SKM-1 (cell line): ENCODE measurements around the gene ENPP3.
"Not testable (repeated sequence)": the region's sequence is repeated elsewhere in the genome, so short reads cannot be mapped to it uniquely, and the experiment has no call there.

Experiments
- DNase-seq: peaks from one replicate; lab custom pipeline; 2025; ENCODE audit not compliant: unreplicated experiment; lab: John Stamatoyannopoulos, UW

Gene ENPP3

DNA sequence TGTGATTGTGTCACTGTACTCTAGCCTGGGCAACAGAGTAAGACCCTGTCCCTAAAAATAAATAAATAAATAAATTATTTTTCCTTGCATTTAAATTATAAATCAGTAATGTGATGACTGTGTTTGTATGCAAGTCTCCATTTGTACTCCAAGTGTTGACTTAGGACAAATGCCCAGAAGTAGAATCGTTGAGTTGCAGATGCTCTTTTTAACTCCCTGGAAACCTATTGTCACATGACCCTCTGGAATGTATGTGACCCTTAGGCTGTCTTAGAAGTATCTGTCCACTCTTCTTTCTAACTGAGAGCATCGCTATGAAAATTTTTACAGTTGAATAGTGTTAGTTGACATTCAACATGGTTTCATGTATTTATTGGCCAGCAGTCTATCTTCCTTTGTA, 45.3 kb downstream of the ENPP3 start:
- DNase-seq = no peak

DNA sequence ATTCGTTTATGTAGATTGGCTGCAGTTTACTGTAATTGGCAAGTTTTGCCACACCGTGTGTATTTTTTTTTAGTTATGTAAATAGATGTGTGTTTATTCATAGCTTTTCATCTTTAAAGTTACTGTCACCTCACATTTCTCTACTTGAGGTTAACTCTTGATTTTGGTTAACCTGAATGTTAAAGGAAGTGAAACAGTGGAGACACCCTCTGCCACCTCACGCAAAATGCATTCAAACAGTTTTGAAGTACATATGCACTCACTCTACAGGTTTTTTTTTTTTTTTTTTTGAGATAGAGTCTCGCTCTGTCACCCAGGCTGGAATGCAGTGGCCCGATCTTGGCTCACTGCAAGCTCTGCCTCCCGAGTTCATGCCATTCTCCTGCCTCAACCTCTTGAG, 46.4 kb downstream of the ENPP3 start:
- no peak for DNase-seq

DNA sequence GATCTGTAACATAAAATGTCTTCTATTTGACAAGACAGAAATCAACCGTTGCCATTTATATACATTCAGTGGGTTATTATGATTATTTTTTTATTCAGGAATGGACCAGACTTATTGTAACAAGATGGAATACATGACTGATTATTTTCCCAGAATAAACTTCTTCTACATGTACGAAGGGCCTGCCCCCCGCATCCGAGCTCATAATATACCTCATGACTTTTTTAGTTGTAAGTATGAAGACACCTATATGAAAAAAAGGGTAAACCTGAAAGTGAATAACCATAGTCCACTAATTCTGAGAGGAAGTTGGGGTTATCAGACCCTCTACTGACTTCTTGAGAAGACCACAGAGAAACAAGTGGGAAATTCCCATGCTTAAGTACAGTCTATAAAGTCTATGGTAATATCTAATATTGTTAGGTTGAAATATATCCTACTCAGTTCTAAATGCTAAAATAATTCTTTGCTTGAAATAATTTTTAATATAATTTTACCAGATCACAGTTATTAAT, 48.2 kb downstream of the ENPP3 start:
- DNase-seq = no peak

DNA sequence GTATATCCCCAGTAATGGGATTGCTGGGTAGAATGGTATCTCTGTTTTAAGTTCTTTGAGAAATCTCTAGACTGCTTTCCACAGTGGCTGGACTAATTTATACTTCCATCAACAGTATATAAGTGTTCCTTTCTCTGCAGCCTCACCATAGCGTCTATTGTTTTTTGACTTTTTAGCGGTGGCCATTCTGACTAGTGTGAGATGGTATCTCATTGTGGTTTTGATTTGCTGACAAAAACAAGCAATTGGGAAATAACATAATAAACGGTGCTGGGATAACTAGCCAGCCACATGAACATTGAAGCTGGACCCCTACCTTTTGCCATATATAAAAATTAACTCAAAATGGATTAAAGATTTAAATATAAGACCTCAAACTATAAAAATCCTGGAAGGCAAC, 49.9 kb downstream of the ENPP3 start:
- no peak for DNase-seq

DNA sequence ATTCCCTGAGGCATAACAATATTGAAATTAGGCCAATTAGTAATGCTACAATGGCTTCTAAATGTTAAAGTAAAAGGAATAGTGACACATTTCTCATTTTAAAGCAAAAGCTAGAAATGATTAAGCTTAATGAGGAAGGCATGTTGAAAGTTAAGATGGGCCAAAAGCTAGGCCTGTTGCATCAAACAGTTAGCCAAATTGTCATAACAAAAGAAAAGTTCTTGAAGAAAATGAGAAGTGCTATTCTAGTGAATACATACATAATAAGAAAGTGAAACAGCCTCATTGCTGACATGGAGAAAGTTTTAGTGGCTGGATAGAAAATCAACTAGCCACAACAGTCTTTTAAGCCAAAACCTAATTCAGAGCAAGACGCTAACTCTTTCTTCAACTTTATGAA, 51.2 kb downstream of the ENPP3 start:
- DNase-seq = no peak

DNA sequence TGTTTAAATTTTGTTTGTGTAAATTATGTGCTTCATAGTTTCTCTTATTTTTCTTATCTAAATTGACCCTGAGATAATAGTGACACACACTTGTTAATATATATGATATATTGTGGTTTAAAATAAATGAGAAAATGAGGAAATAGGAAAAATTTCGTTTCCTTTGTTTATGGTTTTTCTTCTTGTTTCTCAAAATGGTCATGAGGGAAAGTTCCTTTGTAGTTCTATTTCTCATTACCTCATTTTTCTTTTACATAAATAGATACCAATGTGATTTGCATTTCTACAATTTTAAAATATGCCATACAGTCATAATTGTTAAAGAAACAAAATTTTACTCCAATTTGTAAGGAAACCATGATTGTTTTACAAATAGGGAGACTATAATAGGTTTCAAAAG, 54.9 kb downstream of the ENPP3 start:
- no peak for DNase-seq

DNA sequence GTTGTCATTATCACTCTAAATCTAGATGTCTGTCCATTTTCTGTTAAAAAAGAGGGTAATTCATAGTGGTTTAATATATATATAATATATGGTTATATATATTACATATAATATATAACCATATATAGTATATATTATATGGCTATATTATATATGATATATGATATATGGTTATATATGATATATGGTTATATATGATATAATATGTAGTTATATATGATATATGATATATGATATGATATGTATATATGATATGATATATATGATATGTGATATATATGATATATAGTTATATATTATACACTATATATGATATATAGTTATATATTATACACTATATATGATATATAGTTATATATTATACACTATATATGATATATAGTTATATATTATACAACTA, 55.5 kb downstream of the ENPP3 start:
- no peak for DNase-seq

DNA sequence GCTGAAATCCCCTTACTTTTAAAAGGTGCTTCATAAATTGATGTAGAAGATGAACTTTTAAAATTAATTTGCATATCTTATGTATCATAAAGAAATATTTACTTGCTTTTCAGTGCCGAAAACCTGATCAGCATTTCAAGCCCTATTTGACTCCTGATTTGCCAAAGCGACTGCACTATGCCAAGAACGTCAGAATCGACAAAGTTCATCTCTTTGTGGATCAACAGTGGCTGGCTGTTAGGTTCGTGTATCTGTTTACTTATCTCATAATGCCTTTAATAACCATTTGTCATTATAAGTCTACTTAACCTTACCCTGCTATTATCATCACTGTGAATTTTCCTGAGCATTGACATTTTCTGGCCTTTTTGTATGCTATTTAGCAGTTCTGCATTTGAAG, 56.3 kb downstream of the ENPP3 start:
- DNase-seq = no peak

DNA sequence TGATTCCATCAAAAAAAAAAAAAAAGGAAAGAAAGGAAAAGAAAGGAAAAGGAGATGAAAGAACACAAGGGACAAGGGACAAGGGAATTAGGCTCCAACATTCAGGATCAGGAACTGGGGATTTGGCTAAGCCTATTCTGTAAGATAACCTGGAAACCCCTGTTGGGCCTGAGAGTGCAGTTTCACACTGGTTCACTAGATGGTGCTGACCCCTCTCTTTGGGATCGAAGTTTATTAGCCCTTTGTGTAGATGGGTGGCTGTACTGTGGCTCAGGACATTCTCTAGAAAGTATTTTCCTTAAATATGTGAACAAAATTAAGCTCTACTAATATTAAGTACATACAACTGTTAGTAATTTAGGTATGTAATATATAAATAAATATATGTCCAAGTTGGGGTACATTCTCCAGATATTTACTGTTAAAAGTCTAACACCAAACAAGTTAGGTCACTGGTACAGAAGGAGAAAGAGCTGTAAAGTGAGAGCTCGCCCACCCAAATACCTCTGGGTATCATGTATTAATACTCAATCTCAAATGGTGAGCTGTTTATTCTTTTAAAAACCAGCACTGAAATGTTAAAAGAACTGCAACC, 57.8 kb downstream of the ENPP3 start:
- peak; percentile 28 for DNase-seq

DNA sequence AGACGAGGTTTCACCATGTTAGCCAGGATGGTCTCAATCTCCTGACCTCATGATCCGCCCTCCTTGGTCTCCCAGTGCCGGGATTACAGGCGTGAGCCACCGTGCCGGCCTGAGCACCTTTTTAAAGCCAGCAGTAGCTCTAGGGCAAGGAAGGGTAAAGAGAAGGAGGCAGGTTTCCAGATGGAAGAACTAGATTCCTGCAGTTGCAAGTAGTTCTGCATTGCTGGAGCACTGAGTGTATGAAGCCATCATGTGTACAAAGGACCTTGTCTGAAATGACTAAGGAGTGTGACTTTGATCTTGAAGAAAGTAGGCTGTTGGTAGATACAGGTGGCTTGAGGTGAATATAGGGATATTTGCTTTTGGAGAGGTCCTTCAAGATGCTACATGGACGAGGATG, 59.9 kb downstream of the ENPP3 start:
- no peak for DNase-seq

DNA sequence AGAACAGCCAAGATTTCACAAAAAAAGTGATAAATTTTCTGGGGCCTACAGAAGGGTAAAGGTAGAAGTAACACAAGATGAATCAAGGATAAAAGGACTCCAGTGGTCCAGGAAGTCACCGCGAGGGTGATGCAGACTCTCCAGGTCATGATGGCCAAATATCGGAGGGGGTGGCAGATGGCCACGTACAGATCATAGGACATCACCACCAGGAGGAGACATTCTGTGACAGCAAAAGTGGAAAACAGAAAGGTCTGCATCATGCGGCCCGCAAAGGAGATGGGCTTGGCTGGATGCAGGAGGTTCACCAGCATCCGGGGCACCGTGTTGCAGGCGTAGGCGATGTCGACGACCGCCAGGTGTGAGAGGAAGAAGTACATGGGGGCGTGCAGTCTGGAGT, 63.7 kb downstream of the ENPP3 start:
- not testable (repeated sequence) for DNase-seq

DNA sequence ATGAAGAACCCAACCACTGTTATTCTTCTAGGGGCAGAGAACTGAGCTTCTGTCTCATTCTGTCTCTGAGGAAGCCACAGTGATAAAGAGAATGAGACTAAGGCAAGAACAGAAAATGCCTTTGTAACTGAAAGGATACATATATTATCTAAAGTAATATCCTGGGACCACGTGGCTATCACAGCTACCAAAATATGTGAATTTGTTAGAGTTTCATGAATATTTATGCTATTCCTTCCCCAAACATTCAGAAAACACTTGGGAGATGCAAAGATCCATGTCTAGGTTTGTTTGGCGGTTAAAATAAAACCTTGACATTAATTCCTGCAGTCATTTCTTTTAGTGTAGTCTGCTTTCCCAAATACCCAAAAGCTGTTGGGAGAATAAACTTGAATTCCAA, 66.8 kb downstream of the ENPP3 start:
- DNase-seq = not testable (repeated sequence)

DNA sequence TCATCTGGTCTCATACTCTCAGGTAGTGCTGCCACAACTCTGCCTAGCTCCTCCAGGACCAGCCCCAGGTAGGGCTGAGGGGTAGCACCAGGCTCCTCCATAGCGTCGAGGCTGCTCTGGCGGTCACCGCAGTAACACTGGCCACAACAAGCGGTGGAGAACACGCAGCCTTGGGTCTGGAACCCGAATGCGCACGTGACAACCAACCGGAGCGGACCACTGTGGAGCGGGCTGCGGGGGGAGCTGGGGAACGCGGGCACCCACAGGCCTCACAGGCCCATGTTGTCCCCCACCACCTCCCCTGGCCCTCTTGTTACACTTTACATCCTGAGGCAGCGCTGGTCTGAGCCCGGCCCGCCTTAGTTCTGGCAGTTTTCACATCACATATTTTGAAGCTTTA, 73.8 kb downstream of the ENPP3 start, which contains the start of gene CTAGE9:
TSS of gene CTAGE9 (minus strand) at position 101 of the 400 bp plus-strand sequence. CDS start at position 101, 0 bp downstream.
- not testable (repeated sequence) for DNase-seq

DNA sequence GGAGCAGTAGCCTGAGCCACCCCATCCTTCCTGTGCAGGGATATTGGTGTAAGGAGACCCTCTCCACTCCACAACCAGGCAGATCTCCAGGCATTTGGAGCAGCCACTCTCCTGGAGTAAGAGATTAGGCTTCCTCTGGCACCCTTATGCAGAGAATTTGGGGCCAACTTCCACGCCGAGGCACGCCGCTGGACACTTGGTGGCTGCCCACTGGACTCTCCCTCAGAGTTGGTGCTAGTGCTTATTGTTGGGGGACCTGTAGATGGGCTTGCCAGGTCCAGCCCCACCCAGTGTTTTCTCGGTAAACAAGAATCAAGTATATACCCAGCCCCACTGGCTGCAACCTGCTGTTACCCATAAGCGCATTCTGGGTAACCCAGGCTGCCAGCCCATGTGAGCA, 78.5 kb downstream of the ENPP3 start:
- not testable (repeated sequence) for DNase-seq

DNA sequence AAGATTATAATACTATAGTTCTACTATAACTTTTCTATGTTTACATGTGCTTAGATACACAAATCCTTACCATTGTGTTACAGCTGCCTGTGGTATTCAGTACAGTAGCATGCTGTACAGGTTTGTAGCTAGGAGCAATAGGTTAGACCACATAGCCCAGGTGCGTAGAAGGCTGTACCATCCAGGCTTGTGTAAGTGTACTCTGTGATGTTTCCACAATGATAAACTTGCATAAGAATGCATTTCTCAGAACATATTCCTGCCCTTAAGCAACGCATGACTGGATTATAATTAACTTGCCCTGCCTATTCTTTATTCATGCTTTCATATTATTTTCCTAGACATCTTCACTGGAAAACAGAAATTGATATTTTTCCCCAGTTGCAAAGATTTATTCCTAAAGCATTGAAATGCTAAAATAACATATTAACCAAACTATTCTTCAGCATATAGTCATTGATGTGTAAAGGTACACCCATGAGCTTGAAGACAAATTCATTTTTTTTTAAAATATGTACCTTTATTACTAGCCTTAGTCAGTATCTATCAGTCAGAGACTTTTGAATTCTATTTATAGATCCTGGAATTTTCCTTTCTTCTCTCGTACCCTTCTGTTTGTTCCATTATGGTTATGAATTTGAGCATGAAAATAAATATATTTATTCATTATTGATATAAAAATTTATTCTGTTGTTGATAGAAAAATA, 80.9 kb downstream of the ENPP3 start:
- DNase-seq = no peak

DNA sequence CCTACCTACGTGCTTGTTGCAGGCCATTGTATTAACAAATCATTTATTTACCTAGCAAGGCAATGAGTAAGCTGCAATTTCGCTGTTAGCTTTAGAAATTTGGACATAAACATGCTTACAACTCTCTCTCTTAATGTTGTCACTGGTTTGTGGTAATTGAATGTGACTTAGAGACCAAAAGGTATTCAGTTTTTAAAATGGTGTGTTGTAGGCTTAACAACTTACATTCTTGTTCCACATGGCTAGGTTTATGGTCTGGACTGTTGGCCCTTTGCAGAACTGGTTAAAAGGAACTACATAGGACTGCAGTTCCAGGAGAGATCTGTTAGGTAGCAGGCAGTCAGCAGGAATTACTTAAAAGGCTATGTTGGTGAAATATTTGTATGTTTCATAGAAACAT, 84.1 kb downstream of the ENPP3 start:
- peak; percentile 1 for DNase-seq

DNA sequence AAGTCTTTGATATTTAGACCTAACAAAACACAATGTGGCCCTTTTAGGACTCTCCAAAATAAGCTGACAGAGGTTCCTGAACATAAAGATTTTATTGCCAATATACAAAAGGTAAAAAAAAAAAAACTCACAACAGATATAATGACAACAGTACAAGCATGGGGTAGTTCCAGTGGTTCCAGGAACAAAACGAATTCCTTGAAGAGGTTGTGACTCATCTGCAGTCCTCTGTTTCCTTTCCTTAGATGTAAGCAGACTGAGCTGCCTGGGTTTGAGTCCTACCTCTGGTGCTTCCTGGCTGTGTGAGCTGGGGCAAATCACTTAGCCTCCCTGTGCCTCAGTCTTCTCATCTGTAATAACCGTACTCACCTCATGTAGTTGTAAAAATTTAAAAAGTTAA, 87.0 kb downstream of the ENPP3 start:
- DNase-seq = no peak

DNA sequence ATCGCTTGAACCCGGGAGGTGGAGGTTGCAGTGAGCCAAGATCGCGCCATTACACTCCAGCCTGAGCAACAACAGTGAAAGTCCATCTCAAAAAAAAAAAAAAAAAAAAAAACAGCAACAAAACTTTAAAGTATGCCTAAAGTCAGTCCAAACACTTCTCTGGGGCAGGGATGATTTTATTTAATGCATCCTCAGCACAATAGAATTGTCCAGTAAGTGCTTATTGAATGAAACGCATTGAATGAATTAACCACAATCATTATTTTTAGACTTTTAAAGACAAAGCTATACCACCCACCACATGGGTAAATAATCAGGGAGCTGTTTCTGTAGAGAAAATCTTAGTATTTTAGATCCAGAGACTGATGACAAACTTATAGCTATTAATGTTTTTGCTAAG, 90.4 kb downstream of the ENPP3 start:
- no peak for DNase-seq

DNA sequence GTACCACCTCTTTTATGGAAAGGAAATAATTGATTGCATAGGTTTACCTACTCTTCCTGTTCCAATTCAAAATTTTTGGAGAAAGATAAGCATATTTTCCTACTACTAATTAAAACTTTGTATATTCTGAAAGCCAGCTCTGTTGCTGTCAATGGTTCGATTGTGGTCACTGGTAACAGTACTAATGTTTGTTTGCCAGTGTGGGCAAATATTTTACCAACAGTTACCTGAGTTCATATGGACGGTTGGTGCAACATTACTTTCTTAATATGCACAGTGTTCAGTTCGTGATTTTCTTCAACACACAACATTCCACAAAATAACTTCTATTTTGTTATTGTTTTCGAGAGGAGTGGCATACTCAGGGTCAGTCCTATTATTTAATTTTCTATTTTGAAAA, 90.8 kb downstream of the ENPP3 start:
- no peak for DNase-seq

DNA sequence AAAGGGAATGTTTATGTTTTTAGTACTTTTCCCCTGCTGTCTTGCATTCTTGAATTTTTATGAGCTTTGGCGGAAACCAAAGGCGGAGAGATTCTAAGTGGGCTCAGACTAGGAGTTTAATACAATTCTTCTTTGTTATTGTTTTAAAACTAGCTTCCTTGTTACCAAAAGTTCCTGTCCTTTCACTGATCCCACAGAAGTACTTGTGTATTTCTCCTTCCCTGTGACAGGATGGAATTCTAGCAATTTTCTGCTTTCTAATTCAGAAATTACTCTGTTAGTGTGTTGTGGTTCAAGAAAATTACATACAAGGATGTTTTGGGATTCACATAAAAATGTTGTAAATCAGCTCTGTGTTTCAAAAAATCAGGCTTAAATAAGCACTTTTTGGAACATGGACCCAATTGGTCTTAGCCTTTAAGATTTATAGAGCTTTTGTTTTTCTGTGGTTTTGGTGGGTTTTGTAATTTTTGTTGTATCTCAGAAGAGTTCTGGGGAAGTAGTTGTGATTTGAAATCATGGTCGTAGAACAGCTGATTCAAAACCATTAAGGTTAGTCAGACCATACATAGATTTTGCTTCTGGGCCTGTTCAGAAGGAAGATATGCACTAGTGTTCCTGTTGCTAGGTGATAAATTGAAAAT, 91.3 kb downstream of the ENPP3 start:
- no peak for DNase-seq

DNA sequence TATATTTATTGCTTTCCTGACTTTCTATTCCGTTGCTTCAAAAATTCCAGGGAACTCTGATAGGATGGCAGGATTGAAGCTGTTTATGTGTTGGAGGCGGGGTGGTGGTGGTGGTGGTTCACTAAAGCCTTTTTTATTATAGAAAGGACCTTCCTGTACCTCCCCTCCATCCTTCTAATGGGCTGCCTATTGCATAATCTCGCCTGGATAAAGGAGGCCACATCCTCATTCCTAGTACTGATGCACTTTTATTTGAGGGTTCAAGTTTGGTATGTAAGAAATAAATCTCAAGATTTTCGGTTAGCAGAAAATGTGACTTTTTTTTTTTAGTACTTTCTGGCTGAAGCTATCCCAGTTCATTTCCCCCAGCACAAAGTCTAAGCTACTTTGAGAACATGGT, 92.4 kb downstream of the ENPP3 start:
- DNase-seq = no peak

DNA sequence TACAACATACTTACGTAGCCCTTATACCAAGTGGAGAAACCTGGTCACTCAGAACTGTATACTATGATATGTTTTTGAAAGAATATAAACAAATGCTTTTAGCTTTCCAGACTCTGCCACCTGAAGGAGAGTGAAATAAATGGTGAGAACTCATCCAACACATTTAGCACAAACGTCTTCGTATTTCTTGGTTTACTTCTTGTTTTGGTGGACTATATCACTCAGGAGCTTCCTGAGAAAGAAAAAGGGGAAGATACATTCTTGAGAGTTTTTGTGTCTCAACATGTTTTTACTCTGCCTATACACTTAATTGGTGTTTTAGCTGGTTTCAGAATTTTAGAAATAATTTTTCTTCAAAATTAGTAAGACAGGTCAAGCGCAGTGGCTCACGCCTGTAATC, 93.2 kb downstream of the ENPP3 start:
- DNase-seq = peak; percentile 18
